Panc1 (cell line): ENCODE results near the gene ZSCAN22. TPM values are rescaled to one million over a fixed set of nuclear protein-coding genes. Genes with fewer than 3 reads are reported as not detected.

Source experiments
- ATAC-seq: fragments of 200-7000 bp; cut with Tn5 transposase; 2 replicates; pipeline ENCODE4 v1.9.1; 2020; ENCODE audit warnings: mild to moderate bottlenecking, moderate library complexity
- BruUV-seq: library from RNA; stranded (reverse); fragments of 400-500 nt; replicated peaks from 2 replicates; lab custom pipeline; 2021; lab: Mats Ljungman, UMichigan
- CTCF ChIA-PET: fragments of 300-600 bp; sonication (Branson Sonifier 250); formaldehyde crosslinking; loops from one replicate; lab custom pipeline; 2022; ENCODE audit warnings: antibody characterized with exemption; lab: Charles Lee
- POLR2A ChIA-PET: fragments of 300-600 bp; sonication (Branson Sonifier 250); formaldehyde crosslinking; loops from one replicate; lab custom pipeline; 2022; ENCODE audit warnings: antibody characterized with exemption; lab: Charles Lee
- DNase-seq: peaks from one replicate; pipeline ENCODE4 v3.0.0-alpha.2; 2010; ENCODE audit warnings: low read depth, low spot score
- H3K27ac ChIP-seq: 2 replicates; pipeline ENCODE4 v1.5.1; 2011; ENCODE audit warnings: mild to moderate bottlenecking, low read length, inconsistent platforms
- H3K27me3 ChIP-seq: fragments of 200-500 bp; sonication (Bioruptor generic); 2 replicates; pipeline ENCODE4 v1.6.0; 2014; ENCODE audit warnings: low read length, inconsistent platforms; ENCODE audit not compliant: control insufficient read depth, insufficient read depth
- H3K36me3 ChIP-seq: fragments of 200-500 bp; sonication (Bioruptor generic); 2 replicates; pipeline ENCODE4 v1.5.1; 2014; ENCODE audit warnings: inconsistent platforms, mild to moderate bottlenecking, low read length, moderate library complexity; ENCODE audit not compliant: control insufficient read depth, insufficient read depth
- H3K4me1 ChIP-seq: 2 replicates; pipeline ENCODE4 v1.5.1; 2011; ENCODE audit warnings: inconsistent platforms, mild to moderate bottlenecking, low read length, moderate library complexity; ENCODE audit not compliant: control insufficient read depth, insufficient read depth
- H3K4me3 ChIP-seq, 2 experiments: 2 replicates each; pipeline ENCODE4 v1.5.1; 2011 to 2012; ENCODE audit warnings: low read depth in 2 of 2, low read length in 2 of 2, mild to moderate bottlenecking in 2 of 2, inconsistent platforms in 1 of 2, moderate library complexity in 1 of 2
- H3K9me3 ChIP-seq: fragments of 200-500 bp; sonication (Bioruptor generic); 2 replicates; pipeline ENCODE4 v1.5.1; 2014; ENCODE audit warnings: low read depth, mild to moderate bottlenecking, inconsistent platforms, low read length, moderate library complexity; ENCODE audit not compliant: control insufficient read depth, insufficient read depth
- CTCF ChIP-seq: fragments of 450-650 bp; IDR thresholded peaks from 2 replicates; pipeline ENCODE4 v1.5.1; 2017; ENCODE audit warnings: mild to moderate bottlenecking
- POLR2AphosphoS5 ChIP-seq: IDR thresholded peaks from 2 replicates; pipeline ENCODE4 v1.6.1; 2012; ENCODE audit warnings: mild to moderate bottlenecking, low read depth, low read length, moderate library complexity
- SIN3A ChIP-seq: IDR thresholded peaks from 2 replicates; pipeline ENCODE4 v1.6.1; 2012; ENCODE audit warnings: low read depth, mild to moderate bottlenecking, low read length, moderate library complexity, borderline replicate concordance; ENCODE audit not compliant: insufficient read depth
- TCF7L2 ChIP-seq: IDR thresholded peaks from 2 replicates; pipeline ENCODE4 v1.6.1; 2011; ENCODE audit warnings: mild to moderate bottlenecking, low read depth, low read length, inconsistent platforms
- in situ Hi-C: cut with HindIII; loops from 2 replicates; pipeline ENCODE4 v1.10.0; 2016; ENCODE audit warnings: low sequenced_read_pairs, low pct_unique_long_range_greater_than_20kb
- intact Hi-C: fragments of 100-400 bp; cut with micrococcal nuclease; formaldehyde crosslinking; loops from one replicate; pipeline ENCODE4 v1.10.0; 2022; ENCODE audit not compliant: unreplicated experiment
- total RNA-seq: library from RNA; stranded (reverse); gene quantifications from one replicate; pipeline ENCODE4 v1.2.1, GENCODE V29; 2021; ENCODE audit not compliant: unreplicated experiment

The ZSCAN22 gene
- total RNA-seq, 1 experiment from 2014 or later = 6.6 TPM

- no peak overlapping the region for H3K4me3 ChIP-seq
- CTCF ChIA-PET = no interaction called here
- peaks cover 11% of the 10 kb centered on the region; the same call in 1 of the 2 replicates for H3K4me1 ChIP-seq
- no TSS peak for BruUV-seq
- no peak for ATAC-seq
- H3K9me3 ChIP-seq = peaks cover 17% of the 10 kb centered on the region; the same call in 1 of the 2 replicates
- POLR2A ChIA-PET = no interaction called here
- in situ Hi-C loops = no loop called here
- intact Hi-C loops = no loop called here
- no peaks in the 10 kb centered on the region for H3K27me3 ChIP-seq
- H3K27ac ChIP-seq = no peak overlapping the region
- H3K36me3 ChIP-seq = peaks cover 18% of the 10 kb centered on the region
- TF ChIP-seq TCF7L2 (no peak), POLR2AphosphoS5 (no peak)
- no peak for DNase-seq
Observed at GRCh38 chr19:58284199-58284598, 42.6 kb upstream of the ZSCAN22 start.

- POLR2A ChIA-PET = no interaction called here
- CTCF ChIA-PET = no interaction called here
- no TSS peak for BruUV-seq
Observed at GRCh38 chr19:58291943-58292342, 34.9 kb upstream of the ZSCAN22 start.

GRCh38 chr19:58294743-58295374 is 31.9 kb upstream of the ZSCAN22 start:
- TF ChIP-seq CTCF (no peak), SIN3A (no peak), TCF7L2 (no peak)
- H3K4me1 ChIP-seq = no peaks in the 10 kb centered on the region
- peaks cover 3% of the 10 kb centered on the region; the same call in 1 of the 2 replicates for H3K36me3 ChIP-seq
- no peak overlapping the region for H3K4me3 ChIP-seq
- H3K9me3 ChIP-seq = peaks cover 37% of the 10 kb centered on the region
- POLR2A ChIA-PET = interaction anchor here (0.5 kb wide), 1 partner anchor 597 kb away, joined by 4 read pairs; no protein-coding TSS in a partner anchor
- intact Hi-C loops (no loop called here), in situ Hi-C loops (no loop called here)
- H3K27me3 ChIP-seq = no peaks in the 10 kb centered on the region
- no peak overlapping the region for H3K27ac ChIP-seq
- no peak for ATAC-seq
- CTCF ChIA-PET = no interaction called here
- no peak for DNase-seq
- BruUV-seq = no TSS peak

More at GRCh38 chr19:58291943-58292342, 34.9 kb upstream of the ZSCAN22 start:
- Histone ChIP-seq H3K36me3 (peaks cover 10% of the 10 kb centered on the region), H3K4me1 (no peaks in the 10 kb centered on the region), H3K9me3 (peaks cover 36% of the 10 kb centered on the region), H3K4me3 (no peak overlapping the region), H3K27ac (no peak overlapping the region), H3K27me3 (no peaks in the 10 kb centered on the region)
- in situ Hi-C loops = no loop called here
- no peak for TF ChIP-seq CTCF
- intact Hi-C loops = no loop called here
- no peak for DNase-seq
- no peak for ATAC-seq
